Measurements from ENCODE around the gene NREP. TPM values are rescaled to one million over a fixed set of nuclear protein-coding genes. Genes with fewer than 3 reads are reported as not detected.
A peak's percentile ranks its signal among the peaks of the same experiment; 100 is the strongest.

The NREP gene
- total and polyA plus RNA-seq, 10 of the 15 experiments (the other 5 are each of a cell fraction or from before 2014, with no cell fraction given) = 20.6 to 117 (median 32.2) TPM

GRCh38 chr5:111753884-111754589 lies 3.0 kb downstream of the NREP start (continued):
- TF ChIP-seq ZBTB33 (IDR thresholded peaks at IDR 0.05) (no peak), MEF2A (IDR thresholded peaks at IDR 0.05; ENCODE audit: insufficient read depth, low read depth, low read length) (peak; percentile 78), TCF7 (IDR thresholded peaks at IDR 0.05; ENCODE audit: borderline replicate concordance) (0 out of 2 replicates have a peak, but pooled peaks have one; percentile 19), HDGF (IDR thresholded peaks at IDR 0.05) (no peak), MAX (IDR thresholded peaks at IDR 0.05; ENCODE audit: low read depth, low read length) (no peak), FOXM1 (IDR thresholded peaks at IDR 0.05; ENCODE audit: low read depth, low read length) (peak; percentile 34; the same call in 1 of the 2 replicates), MEF2B (IDR thresholded peaks at IDR 0.05; ENCODE audit: partially characterized antibody, poor library complexity, severe bottlenecking) (peak; percentile 81), JUNB (IDR thresholded peaks at IDR 0.05) (0 out of 2 replicates have a peak, but pooled peaks have one; percentile 10), POLR2AphosphoS2 (IDR thresholded peaks at IDR 0.05; ENCODE audit: low read depth, low read length) (no peak), RUNX3 (IDR thresholded peaks at IDR 0.05; ENCODE audit: low read length) (peak; percentile 19; the same call in 1 of the 2 replicates), ZNF217 (IDR thresholded peaks at IDR 0.05) (no peak), EP300 (IDR thresholded peaks at IDR 0.05; ENCODE audit: borderline replicate concordance in 1 of 2, control insufficient read depth in 1 of 2, low read depth in 2 of 2, low read length in 2 of 2) (no peak)

Measured in GM12878 (cell line).